Fibroblast of skin of right quadriceps (primary cell): Measurements from ENCODE around the gene SUB1.
"Not testable (repeated sequence)": the region's sequence is repeated elsewhere in the genome, so short reads cannot be mapped to it uniquely, and the experiment has no call there.

Experiments
- DNase-seq: peaks from one replicate; pipeline ENCODE4 v3.0.0-alpha.2; 2013

SUB1 gene

DNA sequence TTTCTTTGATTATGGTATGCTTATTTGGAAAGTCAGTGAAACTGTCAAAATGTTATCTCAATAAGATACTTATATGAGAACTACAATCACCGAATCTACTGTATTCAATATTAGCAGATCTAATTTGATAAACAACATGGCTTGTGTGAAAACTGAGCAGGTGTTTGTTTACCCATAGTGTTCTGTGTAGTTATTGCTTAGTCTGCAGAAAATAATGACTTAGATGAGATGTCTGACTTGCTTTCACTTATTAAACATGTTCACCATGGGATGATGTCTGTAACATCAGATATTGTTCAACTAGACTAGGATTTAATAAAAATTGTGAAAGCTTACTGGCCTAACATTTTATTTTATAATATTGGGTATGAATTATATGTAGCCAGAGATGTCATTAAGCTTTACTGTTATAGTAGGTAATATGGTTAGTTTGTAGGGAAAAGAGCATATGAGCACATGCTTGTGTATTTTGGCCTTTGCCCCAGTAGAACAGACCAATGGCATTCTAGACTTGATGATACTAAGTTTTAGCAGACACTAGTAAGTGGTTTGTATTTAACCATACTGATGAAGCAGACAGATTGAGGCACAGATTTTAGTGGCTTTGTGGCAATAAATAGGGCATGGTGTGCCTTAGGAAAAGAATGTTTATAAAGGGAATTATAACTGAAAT is 16.4 kb downstream of the SUB1 start:
- DNase-seq = no peak

- no peak for DNase-seq
These were observed 17.5 kb downstream of the SUB1 start for GRCh38 chr5:32602906-32603305.

DNA sequence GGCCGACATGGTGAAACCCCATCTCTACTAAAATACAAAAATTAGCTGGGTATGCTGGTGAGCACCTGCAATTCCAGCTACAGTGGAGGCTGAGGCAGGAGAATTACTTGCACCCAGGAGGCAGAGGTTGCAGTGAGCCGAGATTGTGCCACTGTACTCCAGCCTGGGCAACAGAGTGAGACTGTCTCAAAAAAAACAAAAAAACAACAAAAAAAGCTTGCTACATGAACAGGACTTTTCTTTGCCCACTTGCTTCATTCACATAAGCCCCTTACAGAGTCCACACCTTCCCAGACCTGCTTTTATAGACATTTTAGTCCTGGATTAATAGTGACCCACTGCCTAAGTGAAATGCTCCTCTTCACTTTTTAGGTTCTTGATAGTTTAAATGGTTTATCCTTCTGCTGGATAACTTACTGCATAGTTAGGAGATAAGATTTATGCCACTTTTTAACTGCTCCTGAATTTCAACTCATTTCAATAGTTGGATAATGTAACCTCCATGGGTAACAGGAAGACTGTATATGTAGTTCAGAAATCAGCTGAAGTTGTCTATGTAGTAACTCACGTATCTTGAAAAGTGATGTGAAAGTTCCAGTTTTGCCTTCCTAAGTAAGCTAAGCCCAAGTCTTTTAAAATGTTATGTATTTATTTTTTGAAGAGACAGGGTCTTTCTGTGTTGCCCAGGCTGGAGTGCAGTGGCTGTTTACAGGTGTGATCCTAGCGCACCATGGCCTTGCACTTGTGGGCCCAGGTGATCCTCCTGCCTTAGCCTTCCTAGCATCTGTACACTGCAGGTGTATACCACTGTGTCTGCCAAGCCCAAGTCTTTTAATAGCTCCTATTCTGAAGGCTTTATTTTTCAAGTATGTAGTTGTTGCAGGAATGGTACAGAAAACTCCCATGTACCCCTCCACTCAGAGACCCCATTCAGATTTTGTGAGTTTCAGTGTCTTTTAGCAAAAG is 19.7 kb downstream of the SUB1 start:
- no peak for DNase-seq

DNA sequence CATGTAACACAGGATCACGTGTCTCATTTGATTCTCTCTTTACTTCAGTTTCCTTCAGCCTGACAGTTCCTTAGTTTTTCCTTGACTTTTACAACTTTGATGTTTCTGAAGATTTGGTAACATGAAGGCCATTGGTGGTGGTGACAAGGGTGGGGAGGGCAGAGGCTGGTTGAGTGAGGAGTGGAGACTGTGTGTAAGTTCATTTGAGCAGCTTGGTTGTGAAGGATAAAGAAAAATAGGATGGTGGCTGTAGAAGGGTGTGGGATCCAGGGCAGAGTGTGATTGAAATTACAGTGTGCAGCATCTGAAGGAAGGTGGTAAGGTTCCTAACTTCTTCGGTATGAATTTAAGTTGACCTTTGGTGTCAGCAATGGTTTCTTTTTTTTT is 20.4 kb downstream of the SUB1 start:
- DNase-seq = no peak

- DNase-seq = peak; percentile 27
These were observed 27.0 kb downstream of the SUB1 start for GRCh38 chr5:32612134-32612888.

DNA sequence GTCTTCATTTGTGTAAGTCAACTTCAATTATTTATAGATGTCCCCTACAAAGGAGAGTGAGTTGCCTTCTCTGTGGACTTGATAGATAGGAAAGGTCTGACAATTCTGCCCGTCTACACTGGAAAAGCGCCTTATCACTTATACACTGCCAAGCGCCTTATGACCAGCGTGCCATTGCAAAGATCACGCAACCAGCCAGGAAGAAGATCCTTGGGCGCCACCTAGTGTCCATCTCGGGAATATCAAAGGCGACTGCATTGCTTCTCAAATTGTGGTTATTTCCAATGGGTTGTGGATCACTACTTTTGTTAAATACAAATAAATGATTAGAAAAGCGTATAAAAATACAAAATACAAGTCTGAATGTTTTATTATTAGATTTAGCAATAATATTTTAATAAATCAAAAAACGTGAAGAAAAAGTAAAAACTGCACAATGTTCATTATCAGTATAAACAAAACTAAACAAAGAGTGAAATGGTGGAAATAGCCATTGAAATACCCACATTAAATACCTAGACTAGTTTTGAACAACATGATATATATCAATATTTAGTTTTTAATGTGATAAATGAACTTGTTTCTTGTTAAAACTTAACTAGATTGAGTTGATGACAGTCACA is 27.8 kb downstream of the SUB1 start:
- DNase-seq = peak; percentile 73

DNA sequence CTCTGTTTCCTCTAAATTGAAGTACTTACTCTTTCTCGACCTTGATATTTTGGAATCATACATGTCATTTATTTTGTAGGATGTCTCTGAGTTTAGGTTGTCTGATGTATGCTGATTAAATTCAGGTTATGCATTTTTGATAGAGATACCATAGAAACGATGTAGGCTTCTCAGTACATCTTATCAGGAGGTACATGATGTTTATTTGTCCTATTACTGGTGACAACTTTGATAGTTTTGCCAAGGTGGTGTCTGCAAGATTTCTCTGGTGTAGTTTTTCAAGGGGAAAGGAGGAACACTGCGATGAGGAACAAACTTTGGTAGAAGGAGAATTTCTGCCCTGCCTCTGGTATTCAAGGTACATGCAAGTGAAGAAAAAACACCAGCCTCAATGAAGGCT is 29.9 kb downstream of the SUB1 start:
- no peak for DNase-seq

DNA sequence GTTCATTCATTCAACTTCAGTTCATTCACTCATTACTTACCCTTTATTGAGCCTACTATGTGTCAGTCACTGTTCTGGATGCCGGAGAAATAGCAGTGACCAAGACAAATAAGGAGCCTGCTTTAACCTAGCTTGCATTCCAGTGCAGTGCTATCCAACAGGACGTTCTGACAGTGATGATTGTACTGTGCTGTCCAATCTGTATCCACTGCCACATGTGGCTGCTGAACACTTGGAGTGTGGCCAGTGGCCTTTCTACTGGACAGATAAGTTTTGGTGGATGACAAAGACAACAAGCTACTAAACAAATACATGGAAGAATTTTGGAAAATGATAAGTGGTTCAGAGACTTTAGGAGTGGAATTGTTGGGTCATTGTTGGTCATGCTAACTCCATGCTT is 33.6 kb downstream of the SUB1 start:
- DNase-seq = no peak

DNA sequence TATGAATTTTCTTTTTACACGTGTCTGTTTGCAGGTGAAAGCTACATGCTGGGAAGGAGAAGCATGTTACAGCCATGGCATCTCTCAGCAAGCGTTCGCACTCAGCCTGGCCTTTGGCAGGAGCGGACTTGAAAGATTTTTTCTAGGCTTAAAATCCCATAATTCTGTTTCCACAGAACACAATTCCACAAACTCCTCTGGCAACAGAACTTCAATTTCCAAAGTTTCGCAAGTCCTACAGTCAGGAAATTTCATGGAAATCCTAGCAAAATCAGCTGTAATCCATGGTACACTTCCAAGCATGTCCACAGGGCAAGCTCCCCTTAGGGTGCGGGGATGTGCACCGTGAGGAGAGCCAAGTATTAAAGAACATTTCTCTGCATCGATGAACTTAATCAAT is 35.9 kb downstream of the SUB1 start:
- no peak for DNase-seq

- peak; percentile 50 for DNase-seq
These were observed 39.7 kb downstream of the SUB1 start for GRCh38 chr5:32625106-32625505.

- DNase-seq = no peak
These were observed 40.2 kb downstream of the SUB1 start for GRCh38 chr5:32625547-32625946.

DNA sequence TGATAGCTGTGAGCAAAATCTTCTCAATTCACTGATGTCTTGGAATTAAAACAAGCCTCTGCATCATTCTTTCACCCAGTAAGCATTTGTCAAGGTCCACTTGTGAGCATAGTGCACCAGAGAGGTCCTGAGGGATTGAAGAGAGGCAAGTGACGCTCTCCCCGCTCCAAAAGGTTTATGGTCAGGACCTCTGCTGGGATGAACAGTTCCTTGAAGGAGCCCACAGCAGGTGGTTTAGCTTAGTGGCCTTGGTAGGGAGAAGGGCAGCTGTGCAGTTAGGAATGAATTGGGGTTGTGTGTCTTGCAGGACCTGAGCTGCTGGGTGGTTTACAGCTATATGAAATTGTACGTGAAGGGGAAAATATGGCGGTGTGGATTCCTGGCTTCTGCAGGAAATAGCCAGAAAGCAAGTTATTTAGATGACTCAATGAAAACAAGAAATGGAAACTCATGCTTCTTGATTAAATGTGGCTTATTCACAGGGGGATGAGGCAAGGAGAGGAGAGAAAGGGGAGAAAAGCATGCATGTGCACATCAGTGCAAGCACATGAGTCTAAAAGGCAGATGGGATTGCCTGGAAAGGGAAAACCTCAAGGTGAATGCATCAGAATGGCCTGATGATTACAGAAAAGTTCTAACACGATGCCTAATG is 42.0 kb downstream of the SUB1 start:
- peak; percentile 47 for DNase-seq

- DNase-seq = no peak
These were observed 42.9 kb downstream of the SUB1 start for GRCh38 chr5:32628049-32628844.

GRCh38 chr5:32630867-32631491 is 45.6 kb downstream of the SUB1 start:
- DNase-seq = no peak

DNA sequence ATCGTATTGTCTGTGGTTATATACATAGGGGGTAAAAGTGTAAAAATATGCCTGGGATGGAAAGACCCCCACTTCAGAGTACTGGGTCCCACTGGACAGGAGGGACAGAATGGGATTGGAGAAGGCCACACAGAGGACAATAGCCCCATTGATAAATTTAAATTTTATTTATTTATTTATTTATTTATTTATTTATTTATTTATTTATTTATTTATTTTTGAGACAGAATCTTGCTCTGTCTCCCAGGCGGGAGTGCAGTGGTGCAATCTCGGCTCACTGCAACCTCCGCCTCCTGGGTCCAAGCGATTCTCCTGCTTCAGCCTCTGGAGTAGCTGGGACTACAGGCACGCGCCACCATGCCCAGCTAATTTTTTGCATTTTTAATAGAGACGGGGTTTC is 47.7 kb downstream of the SUB1 start:
- not testable (repeated sequence) for DNase-seq

DNA sequence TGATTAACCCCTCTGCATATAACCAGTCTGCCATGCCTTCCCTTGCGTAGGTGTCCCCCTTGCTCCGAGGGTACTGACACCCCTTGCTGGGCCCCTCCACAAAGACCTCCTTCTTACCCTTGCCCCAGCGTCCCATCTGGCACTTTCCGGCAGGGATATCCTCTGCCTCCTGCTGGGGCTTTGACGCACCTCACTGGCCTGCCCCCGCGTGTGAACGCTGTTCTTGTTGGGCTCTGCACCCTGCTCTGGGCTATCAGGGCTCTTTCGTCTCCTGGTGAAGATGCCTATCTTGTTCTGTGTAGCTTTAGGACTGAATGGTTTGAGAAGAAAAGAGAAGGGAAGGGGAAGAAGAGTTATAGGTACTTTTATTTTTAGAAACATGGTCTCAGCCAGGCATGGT is 53.0 kb downstream of the SUB1 start:
- no peak for DNase-seq

GRCh38 chr5:32639943-32640342 is 54.6 kb downstream of the SUB1 start:
- no peak for DNase-seq

DNA sequence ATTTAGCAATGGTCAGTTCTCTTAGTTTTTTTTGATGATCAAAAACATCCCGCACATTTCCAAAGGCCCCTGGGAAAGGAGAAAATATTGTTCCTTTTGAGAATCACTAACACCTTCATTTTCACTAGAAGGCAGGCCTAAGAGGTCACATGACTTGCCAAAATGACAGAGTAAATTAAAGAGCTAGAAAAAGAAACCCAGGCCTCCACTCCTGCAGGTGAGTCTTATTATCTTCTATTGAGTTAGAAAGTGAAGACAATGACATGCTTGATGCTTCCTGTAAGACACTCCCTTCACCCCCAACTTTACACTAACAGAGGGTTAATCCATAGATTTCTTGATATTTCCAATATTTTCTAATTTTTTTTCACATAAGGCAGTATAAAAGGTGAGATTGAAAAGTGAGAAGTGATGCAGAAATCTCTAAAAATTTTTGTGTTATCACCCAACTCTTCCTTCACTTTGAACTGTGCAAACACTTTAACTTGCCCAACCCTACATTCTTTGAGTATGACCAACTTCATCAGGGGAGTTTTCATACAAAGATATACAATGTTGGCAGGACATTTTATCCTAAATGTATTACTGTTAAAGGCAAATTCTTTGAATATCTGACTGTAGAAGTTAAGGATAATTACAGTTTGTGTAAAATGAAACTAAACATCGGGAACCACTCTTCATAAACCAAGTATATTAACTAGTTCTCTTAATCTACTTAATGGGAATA is 57.1 kb downstream of the SUB1 start:
- DNase-seq = peak; percentile 63

- peak; percentile 38 for DNase-seq
These were observed 59.9 kb downstream of the SUB1 start for GRCh38 chr5:32645246-32645645.
